PC-3 (cell line): Measurements from ENCODE around the gene NELFB.

Experiments
- CTCF ChIP-seq: fragments of 300-600 bp; sonication (generic); conservative IDR thresholded peaks from 2 replicates; pipeline ENCODE4 v1.5.1; 2017; ENCODE audit warnings: antibody characterized with exemption, low read depth, mild to moderate bottlenecking, low read length
- EZH2 ChIP-seq: fragments of 300-600 bp; sonication (generic); IDR thresholded peaks from one replicate; pipeline ENCODE4 v1.6.1; 2017; ENCODE audit warnings: antibody characterized with exemption, mild to moderate bottlenecking, low read length; ENCODE audit not compliant: unreplicated experiment
- EZH2phosphoT487 ChIP-seq: fragments of 300-600 bp; sonication (generic); IDR thresholded peaks from 2 replicates; pipeline ENCODE4 v1.6.1; 2018; ENCODE audit warnings: mild to moderate bottlenecking, antibody characterized with exemption, low read length, borderline replicate concordance

GRCh38 chr9:137237759-137238726, 17.1 kb upstream of the NELFB start:
- no peak for TF ChIP-seq CTCF
- TF ChIP-seq EZH2 = no peak
- TF ChIP-seq EZH2phosphoT487 = no peak
